ENCODE results near the gene TCEAL9.
A peak's percentile ranks its signal among the peaks of the same experiment; 100 is the strongest.

TCEAL9 gene

GRCh38 chrX:103360092-103360491 lies 3.8 kb downstream of the TCEAL9 start:
- TF ChIP-seq, protein P1, sequence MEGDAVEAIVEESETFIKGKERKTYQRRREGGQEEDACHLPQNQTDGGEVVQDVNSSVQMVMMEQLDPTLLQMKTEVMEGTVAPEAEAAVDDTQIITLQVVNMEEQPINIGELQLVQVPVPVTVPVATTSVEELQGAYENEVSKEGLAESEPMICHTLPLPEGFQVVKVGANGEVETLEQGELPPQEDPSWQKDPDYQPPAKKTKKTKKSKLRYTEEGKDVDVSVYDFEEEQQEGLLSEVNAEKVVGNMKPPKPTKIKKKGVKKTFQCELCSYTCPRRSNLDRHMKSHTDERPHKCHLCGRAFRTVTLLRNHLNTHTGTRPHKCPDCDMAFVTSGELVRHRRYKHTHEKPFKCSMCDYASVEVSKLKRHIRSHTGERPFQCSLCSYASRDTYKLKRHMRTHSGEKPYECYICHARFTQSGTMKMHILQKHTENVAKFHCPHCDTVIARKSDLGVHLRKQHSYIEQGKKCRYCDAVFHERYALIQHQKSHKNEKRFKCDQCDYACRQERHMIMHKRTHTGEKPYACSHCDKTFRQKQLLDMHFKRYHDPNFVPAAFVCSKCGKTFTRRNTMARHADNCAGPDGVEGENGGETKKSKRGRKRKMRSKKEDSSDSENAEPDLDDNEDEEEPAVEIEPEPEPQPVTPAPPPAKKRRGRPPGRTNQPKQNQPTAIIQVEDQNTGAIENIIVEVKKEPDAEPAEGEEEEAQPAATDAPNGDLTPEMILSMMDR (conservative IDR thresholded peaks at IDR 0.05; ENCODE audit: control insufficient read depth, insufficient read depth, low read depth, low read length): no peak
- DNase-seq (ENCODE audit: low read depth): no peak
- H3K4me3 ChIP-seq (ENCODE audit: control insufficient read depth, low read depth, low read length): no peak overlapping the region

GRCh38 chrX:103360916-103361315 lies 4.6 kb downstream of the TCEAL9 start:
- no peak for DNase-seq (ENCODE audit: low read depth)
- no peak overlapping the region for H3K4me3 ChIP-seq (ENCODE audit: control insufficient read depth, low read depth, low read length)
- TF ChIP-seq, protein P1 (conservative IDR thresholded peaks at IDR 0.05; ENCODE audit: control insufficient read depth, insufficient read depth, low read depth, low read length): no peak

DNA sequence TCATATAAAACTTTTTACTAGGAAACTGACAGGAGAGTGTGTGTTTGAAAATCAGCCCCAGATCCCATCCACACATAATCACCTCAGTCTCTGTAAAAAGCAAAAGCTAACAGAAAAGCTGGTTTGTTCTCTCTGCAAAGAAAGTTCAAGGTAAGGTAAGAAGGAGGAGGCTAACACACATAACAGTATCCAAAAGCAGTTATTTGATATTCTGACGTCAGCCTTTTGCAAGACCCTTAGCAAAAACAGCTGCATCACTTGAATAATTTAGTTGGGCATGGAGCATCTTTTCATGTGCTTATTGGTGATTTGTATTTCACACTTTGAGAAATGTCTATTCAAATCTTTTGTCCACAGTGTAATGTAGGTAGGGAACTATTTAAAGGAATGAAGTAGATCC lies 5.5 kb downstream of the TCEAL9 start:
- TF ChIP-seq, protein P1 (conservative IDR thresholded peaks at IDR 0.05; ENCODE audit: control insufficient read depth, insufficient read depth, low read depth, low read length): no peak
- DNase-seq (ENCODE audit: low read depth): no peak
- no peak overlapping the region for H3K4me3 ChIP-seq (ENCODE audit: control insufficient read depth, low read depth, low read length)

- TF ChIP-seq, protein P1 (conservative IDR thresholded peaks at IDR 0.05; ENCODE audit: control insufficient read depth, insufficient read depth, low read depth, low read length): no peak
- peak; percentile 38 for DNase-seq (ENCODE audit: low read depth)
Measured at GRCh38 chrX:103362474-103362873, 6.2 kb downstream of the TCEAL9 start.

DNA sequence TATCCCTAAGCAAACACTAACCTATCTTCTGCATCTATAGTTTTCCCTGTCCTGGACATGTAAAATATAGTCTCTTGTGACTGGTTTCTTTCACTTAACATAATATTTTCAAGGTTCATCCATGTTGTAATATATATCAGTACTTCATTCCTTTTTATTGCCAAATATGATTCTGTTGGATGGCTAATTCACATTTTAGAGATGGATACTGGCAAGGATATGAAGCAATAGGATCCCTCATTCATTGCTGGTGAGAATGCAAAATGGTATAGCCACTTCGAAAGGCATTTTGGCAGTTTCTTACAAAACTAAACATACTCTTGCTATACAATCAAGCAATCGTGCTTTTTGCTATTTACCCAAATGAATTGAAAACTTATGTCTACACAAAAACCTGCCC lies 6.7 kb downstream of the TCEAL9 start:
- no peak for DNase-seq (ENCODE audit: low read depth)
- TF ChIP-seq, protein P1 (conservative IDR thresholded peaks at IDR 0.05; ENCODE audit: control insufficient read depth, insufficient read depth, low read depth, low read length): no peak
- H3K4me3 ChIP-seq (ENCODE audit: control insufficient read depth, low read depth, low read length): no peak overlapping the region

More at GRCh38 chrX:103362474-103362873, 6.2 kb downstream of the TCEAL9 start:
- H3K4me3 ChIP-seq (ENCODE audit: control insufficient read depth, low read depth, low read length): no peak overlapping the region

DNA sequence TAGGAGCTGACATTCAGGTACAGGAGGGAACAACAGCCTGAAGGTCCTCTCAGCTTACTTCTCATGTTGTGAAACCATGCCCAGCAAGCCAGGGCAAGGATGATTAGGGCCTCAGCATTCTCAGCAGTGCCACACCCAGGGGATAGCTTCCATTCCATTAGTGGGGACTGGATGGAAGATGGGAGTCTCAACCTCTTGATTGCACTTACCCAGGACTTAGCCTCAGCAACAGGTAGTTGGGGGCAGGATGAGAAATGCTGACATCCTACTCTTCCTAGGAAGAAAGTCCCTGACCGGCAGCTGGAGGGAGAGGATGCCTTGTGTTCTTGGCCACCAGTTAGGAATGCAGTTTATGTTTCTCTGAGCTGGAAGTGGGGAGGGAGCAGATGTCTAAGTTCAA lies 11.2 kb downstream of the TCEAL9 start:
- H3K4me3 ChIP-seq (ENCODE audit: control insufficient read depth, low read depth, low read length): no peak overlapping the region
- TF ChIP-seq, protein P1 (conservative IDR thresholded peaks at IDR 0.05; ENCODE audit: control insufficient read depth, insufficient read depth, low read depth, low read length): no peak
- DNase-seq (ENCODE audit: low read depth): no peak

- DNase-seq (ENCODE audit: low read depth): no peak
- TF ChIP-seq, protein P1 (conservative IDR thresholded peaks at IDR 0.05; ENCODE audit: control insufficient read depth, insufficient read depth, low read depth, low read length): no peak
- H3K4me3 ChIP-seq (ENCODE audit: control insufficient read depth, low read depth, low read length): no peak overlapping the region
Measured at GRCh38 chrX:103369479-103369878, 13.2 kb downstream of the TCEAL9 start.
